MCF 10A (cell line): ENCODE measurements around the gene SORBS1. TPM values are rescaled to one million over a fixed set of nuclear protein-coding genes. Genes with fewer than 3 reads are reported as not detected.

Experiments
- BruUV-seq: library from RNA; stranded (reverse); fragments of 400-500 nt; replicated peaks from 2 replicates; lab custom pipeline; 2021; lab: Mats Ljungman, UMichigan
- CTCF ChIA-PET: fragments of 300-600 bp; sonication (Branson Sonifier 250); formaldehyde crosslinking; extraction: SDS; loops from one replicate; lab custom pipeline; 2021; ENCODE audit warnings: antibody characterized with exemption, inconsistent platforms; lab: Yijun Ruan, JAX
- POLR2A ChIA-PET: fragments of 300-600, 350-650 bp; sonication (Branson Sonifier 250); formaldehyde crosslinking; extraction: SDS; loops from one replicate; lab custom pipeline; 2020; ENCODE audit warnings: antibody characterized with exemption, inconsistent platforms; lab: Yijun Ruan, JAX
- DNase-seq: peaks from one replicate; pipeline ENCODE4 v3.0.0-alpha.2; 2018; ENCODE audit not compliant: unreplicated experiment
- H3K27ac Mint-ChIP-seq: one replicate; pipeline ENCODE4 v1.8.0; 2022; ENCODE audit warnings: mild to moderate bottlenecking, low read depth, mixed read lengths; ENCODE audit not compliant: unreplicated experiment
- H3K27me3 Mint-ChIP-seq: one replicate; pipeline ENCODE4 v1.8.0; 2022; ENCODE audit warnings: mixed read lengths; ENCODE audit not compliant: insufficient read depth, unreplicated experiment
- H3K36me3 Mint-ChIP-seq: one replicate; pipeline ENCODE4 v1.8.0; 2022; ENCODE audit warnings: mild to moderate bottlenecking, moderate library complexity, mixed read lengths; ENCODE audit not compliant: insufficient read depth, unreplicated experiment
- H3K4me1 Mint-ChIP-seq: one replicate; pipeline ENCODE4 v1.8.0; 2022; ENCODE audit warnings: mixed read lengths; ENCODE audit not compliant: insufficient read depth, unreplicated experiment
- H3K4me3 Mint-ChIP-seq: one replicate; pipeline ENCODE4 v1.8.0; 2022; ENCODE audit warnings: mild to moderate bottlenecking, moderate library complexity, mixed read lengths; ENCODE audit not compliant: unreplicated experiment
- H3K9me3 Mint-ChIP-seq: one replicate; pipeline ENCODE4 v1.8.0; 2022; ENCODE audit warnings: mixed read lengths; ENCODE audit not compliant: unreplicated experiment
- CTCF ChIP-seq: fragments of 200-600 bp; IDR thresholded peaks from one replicate; pipeline ENCODE4 v1.8.0; 2022; ENCODE audit warnings: antibody characterized with exemption, mild to moderate bottlenecking; ENCODE audit not compliant: unreplicated experiment
- intact Hi-C: fragments of 100-400 bp; cut with micrococcal nuclease; formaldehyde crosslinking; loops from 2 replicates; pipeline ENCODE4 v1.14.1; 2022
- total RNA-seq: library from RNA; stranded (reverse); gene quantifications from 2 replicates; pipeline ENCODE4 v1.2.3, GENCODE V29; 2022

Gene SORBS1
- total RNA-seq, 1 experiment from 2014 or later: 1.0 TPM

- Mint-ChIP-seq H3K9me3 (no peaks in the 10 kb centered on the region), H3K27me3 (no peaks in the 10 kb centered on the region), H3K27ac (peak overlapping the region; percentile 81), H3K4me1 (peaks cover 17% of the 10 kb centered on the region), H3K36me3 (no peaks in the 10 kb centered on the region), H3K4me3 (no peak overlapping the region)
- no TSS peak for BruUV-seq
- peak; percentile 85 for DNase-seq
- intact Hi-C loops: no loop called here
- TF ChIP-seq CTCF: no peak
- ChIA-PET POLR2A (no interaction called here), CTCF (interaction anchor here (0.6 to 0.7 kb wide), 2 partner anchors 33 to 87 kb away, joined by 3 read pairs; no protein-coding TSS in a partner anchor)
These were observed 227.0 kb downstream of the SORBS1 start for GRCh38 chr10:95333997-95334804.

GRCh38 chr10:95332666-95333249 lies 228.4 kb downstream of the SORBS1 start:
- H3K27me3 Mint-ChIP-seq: no peaks in the 10 kb centered on the region
- intact Hi-C loops: no loop called here
- H3K9me3 Mint-ChIP-seq: no peaks in the 10 kb centered on the region
- H3K36me3 Mint-ChIP-seq: no peaks in the 10 kb centered on the region
- no peak overlapping the region for H3K27ac Mint-ChIP-seq
- no TSS peak for BruUV-seq
- no peak for DNase-seq
- no peak overlapping the region for H3K4me3 Mint-ChIP-seq
- no peak for TF ChIP-seq CTCF
- ChIA-PET CTCF (interaction anchor here (0.7 to 1.3 kb wide), 3 partner anchors 9 to 87 kb away, joined by 3 to 5 read pairs (median 4); no protein-coding TSS in a partner anchor), POLR2A (no interaction called here)
- peaks cover 18% of the 10 kb centered on the region for H3K4me1 Mint-ChIP-seq

GRCh38 chr10:95331596-95332130 lies 229.5 kb downstream of the SORBS1 start:
- DNase-seq: no peak
- ChIA-PET POLR2A (no interaction called here), CTCF (interaction anchor here (1.0 to 1.4 kb wide), 3 partner anchors 11 to 43 kb away, joined by 4 to 5 read pairs (median 4); no protein-coding TSS in a partner anchor)
- no peaks in the 10 kb centered on the region for H3K36me3 Mint-ChIP-seq
- intact Hi-C loops: no loop called here
- H3K4me1 Mint-ChIP-seq: peaks cover 18% of the 10 kb centered on the region
- TF ChIP-seq CTCF: no peak
- H3K4me3 Mint-ChIP-seq: no peak overlapping the region
- no TSS peak for BruUV-seq
- no peaks in the 10 kb centered on the region for H3K27me3 Mint-ChIP-seq
- H3K9me3 Mint-ChIP-seq: no peaks in the 10 kb centered on the region
- no peak overlapping the region for H3K27ac Mint-ChIP-seq

- H3K9me3 Mint-ChIP-seq: no peaks in the 10 kb centered on the region
- H3K4me1 Mint-ChIP-seq: peaks cover 18% of the 10 kb centered on the region
- no peak overlapping the region for H3K27ac Mint-ChIP-seq
- no TSS peak for BruUV-seq
- no peaks in the 10 kb centered on the region for H3K27me3 Mint-ChIP-seq
- ChIA-PET POLR2A (no interaction called here), CTCF (interaction anchor here (0.6 to 1.4 kb wide), 5 partner anchors 11 to 189 kb away, joined by 3 to 5 read pairs (median 4); no protein-coding TSS in a partner anchor)
- no peak for TF ChIP-seq CTCF
- H3K36me3 Mint-ChIP-seq: no peaks in the 10 kb centered on the region
- intact Hi-C loops: no loop called here
- no peak for DNase-seq
- no peak overlapping the region for H3K4me3 Mint-ChIP-seq
These were observed 230.2 kb downstream of the SORBS1 start for GRCh38 chr10:95330966-95331453.
